HEK293 (cell line): ENCODE data around the gene MAVS.

Experiments
- HOXC10 ChIP-seq: sonication (generic); formaldehyde crosslinking; IDR thresholded peaks from 2 replicates; pipeline ENCODE4 v1.8.1; 2023; ENCODE audit warnings: mild to moderate bottlenecking, missing genetic modification reagents
- IKZF3 ChIP-seq: fragments of 450-650 bp; IDR thresholded peaks from 2 replicates; pipeline ENCODE4 v1.5.0; 2018; ENCODE audit warnings: missing biosample characterization, mild to moderate bottlenecking, missing genetic modification characterization, moderate library complexity
- KLF10 ChIP-seq: fragments of 450-650 bp; IDR thresholded peaks from 2 replicates; pipeline ENCODE4 v1.5.1; 2018; ENCODE audit warnings: missing biosample characterization, mild to moderate bottlenecking, missing genetic modification characterization
- KLF16 ChIP-seq: fragments of 450-650 bp; formaldehyde crosslinking; IDR thresholded peaks from 2 replicates; pipeline ENCODE4 v1.5.1; 2017; ENCODE audit warnings: missing biosample characterization, missing genetic modification characterization
- KLF9 ChIP-seq: fragments of 450-650 bp; formaldehyde crosslinking; IDR thresholded peaks from 2 replicates; pipeline ENCODE4 v1.5.1; 2016; ENCODE audit warnings: missing biosample characterization, missing genetic modification characterization, low read depth
- REPIN1 ChIP-seq: fragments of 450-650 bp; formaldehyde crosslinking; IDR thresholded peaks from 2 replicates; pipeline ENCODE4 v1.5.1; 2017; ENCODE audit warnings: missing biosample characterization, missing genetic modification characterization, low read depth
- SP2 ChIP-seq: fragments of 450-650 bp; formaldehyde crosslinking; IDR thresholded peaks from 2 replicates; pipeline ENCODE4 v1.5.1; 2016; ENCODE audit warnings: missing biosample characterization, missing genetic modification characterization
- SP7 ChIP-seq: fragments of 450-650 bp; formaldehyde crosslinking; IDR thresholded peaks from 2 replicates; pipeline ENCODE4 v1.5.1; 2016; ENCODE audit warnings: missing biosample characterization, missing genetic modification characterization
- YY1 ChIP-seq: fragments of 450-650 bp; formaldehyde crosslinking; IDR thresholded peaks from 2 replicates; pipeline ENCODE4 v1.5.1; 2018; ENCODE audit warnings: missing biosample characterization, missing genetic modification characterization
- ZBTB1 ChIP-seq: fragments of 450-650 bp; formaldehyde crosslinking; IDR thresholded peaks from 2 replicates; pipeline ENCODE4 v1.5.1; 2016; ENCODE audit warnings: missing biosample characterization, missing genetic modification characterization
- ZBTB20 ChIP-seq: fragments of 450-650 bp; formaldehyde crosslinking; IDR thresholded peaks from 2 replicates; pipeline ENCODE4 v1.5.1; 2016; ENCODE audit warnings: missing biosample characterization, missing genetic modification characterization
- ZNF146 ChIP-seq: fragments of 450-650 bp; formaldehyde crosslinking; IDR thresholded peaks from 2 replicates; pipeline ENCODE4 v1.5.1; 2016; ENCODE audit warnings: missing biosample characterization, missing genetic modification characterization
- ZNF248 ChIP-seq: fragments of 450-650 bp; formaldehyde crosslinking; IDR thresholded peaks from 2 replicates; pipeline ENCODE4 v1.5.1; 2017; ENCODE audit warnings: missing biosample characterization, missing genetic modification characterization
- ZNF302 ChIP-seq: fragments of 450-650 bp; formaldehyde crosslinking; IDR thresholded peaks from 2 replicates; pipeline ENCODE4 v1.5.1; 2016; ENCODE audit warnings: missing biosample characterization, missing genetic modification characterization, low read depth
- ZNF350 ChIP-seq: fragments of 450-650 bp; formaldehyde crosslinking; IDR thresholded peaks from 2 replicates; pipeline ENCODE4 v1.5.0; 2017; ENCODE audit warnings: missing biosample characterization, mild to moderate bottlenecking, missing genetic modification characterization
- ZNF354C ChIP-seq: fragments of 450-650 bp; formaldehyde crosslinking; IDR thresholded peaks from 2 replicates; pipeline ENCODE4 v1.5.1; 2016; ENCODE audit warnings: missing biosample characterization, missing genetic modification characterization, low read depth, borderline replicate concordance
- ZNF510 ChIP-seq: fragments of 450-650 bp; formaldehyde crosslinking; IDR thresholded peaks from 2 replicates; pipeline ENCODE4 v1.5.1; 2018; ENCODE audit warnings: mild to moderate bottlenecking, missing genetic modification characterization, missing biosample characterization; ENCODE audit not compliant: insufficient replicate concordance
- ZNF521 ChIP-seq: fragments of 450-650 bp; formaldehyde crosslinking; IDR thresholded peaks from 2 replicates; pipeline ENCODE4 v1.5.1; 2017; ENCODE audit warnings: missing biosample characterization, mild to moderate bottlenecking, missing genetic modification characterization
- ZNF571 ChIP-seq: fragments of 450-650 bp; formaldehyde crosslinking; IDR thresholded peaks from 2 replicates; pipeline ENCODE4 v1.5.0; 2017; ENCODE audit warnings: missing biosample characterization, missing genetic modification characterization
- ZNF600 ChIP-seq: fragments of 450-650 bp; formaldehyde crosslinking; IDR thresholded peaks from 2 replicates; pipeline ENCODE4 v1.5.1; 2016; ENCODE audit warnings: missing biosample characterization, missing genetic modification characterization
- ZNF621 ChIP-seq: fragments of 450-650 bp; formaldehyde crosslinking; IDR thresholded peaks from 2 replicates; pipeline ENCODE4 v1.5.1; 2017; ENCODE audit warnings: missing biosample characterization, missing genetic modification characterization
- ZNF792 ChIP-seq: fragments of 450-650 bp; formaldehyde crosslinking; IDR thresholded peaks from 2 replicates; pipeline ENCODE4 v1.5.1; 2016; ENCODE audit warnings: missing biosample characterization, missing genetic modification characterization
- ZNF837 ChIP-seq: fragments of 450-650 bp; formaldehyde crosslinking; IDR thresholded peaks from 2 replicates; pipeline ENCODE4 v1.5.1; 2016; ENCODE audit warnings: missing biosample characterization, missing genetic modification characterization
- ZNF843 ChIP-seq: fragments of 450-650 bp; formaldehyde crosslinking; IDR thresholded peaks from 2 replicates; pipeline ENCODE4 v1.5.1; 2016; ENCODE audit warnings: missing biosample characterization, missing genetic modification characterization
- ZSCAN30 ChIP-seq: fragments of 450-650 bp; IDR thresholded peaks from 2 replicates; pipeline ENCODE4 v1.5.1; 2018; ENCODE audit warnings: missing biosample characterization, mild to moderate bottlenecking, missing genetic modification characterization, moderate library complexity
- TF ChIP-seq, protein P1 (sequence below): fragments of 450-650 bp; formaldehyde crosslinking; IDR thresholded peaks from 2 replicates; pipeline ENCODE4 v1.5.1; 2016; ENCODE audit warnings: missing biosample characterization, missing genetic modification characterization
- TF ChIP-seq, protein P2 (sequence below): fragments of 450-650 bp; formaldehyde crosslinking; IDR thresholded peaks from 2 replicates; pipeline ENCODE4 v1.5.1; 2016; ENCODE audit warnings: missing biosample characterization, missing genetic modification characterization
- TF ChIP-seq, protein P3 (sequence below): fragments of 450-650 bp; formaldehyde crosslinking; IDR thresholded peaks from 2 replicates; pipeline ENCODE4 v1.5.1; 2016; ENCODE audit warnings: missing biosample characterization, missing genetic modification characterization
- TF ChIP-seq, protein P4 (sequence below): sonication (generic); formaldehyde crosslinking; IDR thresholded peaks from 2 replicates; pipeline ENCODE4 v1.8.1; 2022; ENCODE audit warnings: mild to moderate bottlenecking, moderate library complexity, missing genetic modification reagents
- TF ChIP-seq, protein P5 (sequence below): fragments of 450-650 bp; formaldehyde crosslinking; IDR thresholded peaks from 2 replicates; pipeline ENCODE4 v1.5.1; 2016; ENCODE audit warnings: missing biosample characterization, missing genetic modification characterization
- TF ChIP-seq, protein P6 (sequence below): fragments of 450-650 bp; formaldehyde crosslinking; optimal IDR thresholded peaks from 2 replicates; pipeline ENCODE3; 2016; ENCODE audit warnings: missing biosample characterization, mild to moderate bottlenecking, missing genetic modification characterization
- TF ChIP-seq, protein P7 (sequence below): fragments of 450-650 bp; formaldehyde crosslinking; IDR thresholded peaks from 2 replicates; pipeline ENCODE4 v1.5.1; 2017; ENCODE audit warnings: missing biosample characterization, missing genetic modification characterization

The MAVS gene

DNA sequence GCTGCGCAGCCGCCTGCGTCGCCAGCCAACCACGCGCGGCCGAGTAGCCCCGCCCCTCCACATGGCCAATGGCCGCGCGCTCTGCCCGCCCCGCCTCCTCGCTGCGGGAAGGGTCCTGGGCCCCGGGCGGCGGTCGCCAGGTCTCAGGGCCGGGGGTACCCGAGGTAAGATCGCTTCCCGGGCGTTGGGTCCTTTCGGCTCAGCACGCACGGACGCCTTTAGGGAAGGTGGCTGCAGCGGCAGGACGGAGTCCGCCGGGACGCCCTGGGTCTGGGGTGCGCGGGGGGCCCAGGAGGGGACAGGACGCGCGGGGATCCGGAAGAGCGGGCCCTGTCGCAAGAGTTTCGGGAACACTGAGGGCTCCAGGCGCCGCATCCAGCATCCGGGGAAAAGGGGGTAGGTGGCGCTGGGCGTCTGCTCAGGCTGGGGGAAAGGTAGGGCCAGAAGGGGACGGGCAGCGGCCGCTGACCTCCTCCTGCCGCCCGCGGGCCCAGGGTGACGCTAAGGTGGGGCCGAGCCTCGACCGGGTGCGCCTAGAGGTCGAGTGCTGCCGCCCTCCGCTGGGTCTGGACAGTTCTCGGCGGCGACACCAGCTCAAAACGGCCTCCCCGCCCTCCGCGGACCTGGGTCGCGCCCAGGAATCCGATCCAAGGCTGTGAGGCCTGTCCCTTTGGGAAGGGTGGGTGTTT lies at the start of gene MAVS (continued):
- TF ChIP-seq ZNF354C (tag by site-specific recombination) (no peak), ZNF792 (tag by site-specific recombination) (no peak), REPIN1 (no peak; the same call in 1 of the 2 replicates), ZNF571 (tag by site-specific recombination) (no peak), SP7 (tag by site-specific recombination) (peak; percentile 59; the same call in 1 of the 2 replicates), ZNF837 (tag by site-specific recombination) (no peak), ZNF843 (tag by site-specific recombination) (peak; percentile 29; the same call in 1 of the 2 replicates), SP2 (peak; percentile 83), KLF16 (tag by site-specific recombination) (0 out of 2 replicates have a peak, but pooled peaks have one; percentile 54), ZNF621 (tag by site-specific recombination) (no peak), YY1 (tag by site-specific recombination) (0 out of 2 replicates have a peak, but pooled peaks have one; percentile 8), ZBTB1 (tag by site-specific recombination) (0 out of 2 replicates have a peak, but pooled peaks have one; percentile 55), IKZF3 (tag by site-specific recombination) (no peak), ZSCAN30 (tag by site-specific recombination) (peak; percentile 99), ZNF302 (tag by site-specific recombination) (no peak), ZNF248 (tag by site-specific recombination) (no peak), KLF10 (peak; percentile 99), ZNF510 (tag by site-specific recombination) (no peak), KLF9 (tag by site-specific recombination) (peak; percentile 55), ZNF521 (tag by site-specific recombination) (no peak), ZNF350 (tag by site-specific recombination) (no peak), ZNF600 (tag by site-specific recombination) (peak; percentile 60), ZNF146 (tag by site-specific recombination) (no peak), ZBTB20 (tag by site-specific recombination) (peak; percentile 100), HOXC10 (CRISPR knock-in tag) (no peak)
- TF ChIP-seq, protein P1, sequence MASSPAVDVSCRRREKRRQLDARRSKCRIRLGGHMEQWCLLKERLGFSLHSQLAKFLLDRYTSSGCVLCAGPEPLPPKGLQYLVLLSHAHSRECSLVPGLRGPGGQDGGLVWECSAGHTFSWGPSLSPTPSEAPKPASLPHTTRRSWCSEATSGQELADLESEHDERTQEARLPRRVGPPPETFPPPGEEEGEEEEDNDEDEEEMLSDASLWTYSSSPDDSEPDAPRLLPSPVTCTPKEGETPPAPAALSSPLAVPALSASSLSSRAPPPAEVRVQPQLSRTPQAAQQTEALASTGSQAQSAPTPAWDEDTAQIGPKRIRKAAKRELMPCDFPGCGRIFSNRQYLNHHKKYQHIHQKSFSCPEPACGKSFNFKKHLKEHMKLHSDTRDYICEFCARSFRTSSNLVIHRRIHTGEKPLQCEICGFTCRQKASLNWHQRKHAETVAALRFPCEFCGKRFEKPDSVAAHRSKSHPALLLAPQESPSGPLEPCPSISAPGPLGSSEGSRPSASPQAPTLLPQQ (tag by site-specific recombination), result peak; percentile 90
- TF ChIP-seq, protein P2, sequence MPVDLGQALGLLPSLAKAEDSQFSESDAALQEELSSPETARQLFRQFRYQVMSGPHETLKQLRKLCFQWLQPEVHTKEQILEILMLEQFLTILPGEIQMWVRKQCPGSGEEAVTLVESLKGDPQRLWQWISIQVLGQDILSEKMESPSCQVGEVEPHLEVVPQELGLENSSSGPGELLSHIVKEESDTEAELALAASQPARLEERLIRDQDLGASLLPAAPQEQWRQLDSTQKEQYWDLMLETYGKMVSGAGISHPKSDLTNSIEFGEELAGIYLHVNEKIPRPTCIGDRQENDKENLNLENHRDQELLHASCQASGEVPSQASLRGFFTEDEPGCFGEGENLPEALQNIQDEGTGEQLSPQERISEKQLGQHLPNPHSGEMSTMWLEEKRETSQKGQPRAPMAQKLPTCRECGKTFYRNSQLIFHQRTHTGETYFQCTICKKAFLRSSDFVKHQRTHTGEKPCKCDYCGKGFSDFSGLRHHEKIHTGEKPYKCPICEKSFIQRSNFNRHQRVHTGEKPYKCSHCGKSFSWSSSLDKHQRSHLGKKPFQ (tag by site-specific recombination), result no peak
- TF ChIP-seq, protein P3, sequence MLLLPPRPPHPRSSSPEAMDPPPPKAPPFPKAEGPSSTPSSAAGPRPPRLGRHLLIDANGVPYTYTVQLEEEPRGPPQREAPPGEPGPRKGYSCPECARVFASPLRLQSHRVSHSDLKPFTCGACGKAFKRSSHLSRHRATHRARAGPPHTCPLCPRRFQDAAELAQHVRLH (tag by site-specific recombination), result no peak
- TF ChIP-seq, protein P4, sequence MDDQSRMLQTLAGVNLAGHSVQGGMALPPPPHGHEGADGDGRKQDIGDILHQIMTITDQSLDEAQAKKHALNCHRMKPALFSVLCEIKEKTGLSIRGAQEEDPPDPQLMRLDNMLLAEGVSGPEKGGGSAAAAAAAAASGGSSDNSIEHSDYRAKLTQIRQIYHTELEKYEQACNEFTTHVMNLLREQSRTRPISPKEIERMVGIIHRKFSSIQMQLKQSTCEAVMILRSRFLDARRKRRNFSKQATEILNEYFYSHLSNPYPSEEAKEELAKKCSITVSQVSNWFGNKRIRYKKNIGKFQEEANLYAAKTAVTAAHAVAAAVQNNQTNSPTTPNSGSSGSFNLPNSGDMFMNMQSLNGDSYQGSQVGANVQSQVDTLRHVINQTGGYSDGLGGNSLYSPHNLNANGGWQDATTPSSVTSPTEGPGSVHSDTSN, result peak; percentile 47; the same call in 1 of the 2 replicates
- TF ChIP-seq, protein P5, sequence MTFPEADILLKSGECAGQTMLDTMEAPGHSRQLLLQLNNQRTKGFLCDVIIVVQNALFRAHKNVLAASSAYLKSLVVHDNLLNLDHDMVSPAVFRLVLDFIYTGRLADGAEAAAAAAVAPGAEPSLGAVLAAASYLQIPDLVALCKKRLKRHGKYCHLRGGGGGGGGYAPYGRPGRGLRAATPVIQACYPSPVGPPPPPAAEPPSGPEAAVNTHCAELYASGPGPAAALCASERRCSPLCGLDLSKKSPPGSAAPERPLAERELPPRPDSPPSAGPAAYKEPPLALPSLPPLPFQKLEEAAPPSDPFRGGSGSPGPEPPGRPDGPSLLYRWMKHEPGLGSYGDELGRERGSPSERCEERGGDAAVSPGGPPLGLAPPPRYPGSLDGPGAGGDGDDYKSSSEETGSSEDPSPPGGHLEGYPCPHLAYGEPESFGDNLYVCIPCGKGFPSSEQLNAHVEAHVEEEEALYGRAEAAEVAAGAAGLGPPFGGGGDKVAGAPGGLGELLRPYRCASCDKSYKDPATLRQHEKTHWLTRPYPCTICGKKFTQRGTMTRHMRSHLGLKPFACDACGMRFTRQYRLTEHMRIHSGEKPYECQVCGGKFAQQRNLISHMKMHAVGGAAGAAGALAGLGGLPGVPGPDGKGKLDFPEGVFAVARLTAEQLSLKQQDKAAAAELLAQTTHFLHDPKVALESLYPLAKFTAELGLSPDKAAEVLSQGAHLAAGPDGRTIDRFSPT (tag by site-specific recombination), result no peak; the same call in 1 of the 2 replicates
- TF ChIP-seq, protein P6, sequence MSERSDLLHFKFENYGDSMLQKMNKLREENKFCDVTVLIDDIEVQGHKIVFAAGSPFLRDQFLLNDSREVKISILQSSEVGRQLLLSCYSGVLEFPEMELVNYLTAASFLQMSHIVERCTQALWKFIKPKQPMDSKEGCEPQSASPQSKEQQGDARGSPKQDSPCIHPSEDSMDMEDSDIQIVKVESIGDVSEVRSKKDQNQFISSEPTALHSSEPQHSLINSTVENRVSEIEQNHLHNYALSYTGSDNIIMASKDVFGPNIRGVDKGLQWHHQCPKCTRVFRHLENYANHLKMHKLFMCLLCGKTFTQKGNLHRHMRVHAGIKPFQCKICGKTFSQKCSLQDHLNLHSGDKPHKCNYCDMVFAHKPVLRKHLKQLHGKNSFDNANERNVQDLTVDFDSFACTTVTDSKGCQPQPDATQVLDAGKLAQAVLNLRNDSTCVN (tag by site-specific recombination), result peak; percentile 92
- TF ChIP-seq, protein P7, sequence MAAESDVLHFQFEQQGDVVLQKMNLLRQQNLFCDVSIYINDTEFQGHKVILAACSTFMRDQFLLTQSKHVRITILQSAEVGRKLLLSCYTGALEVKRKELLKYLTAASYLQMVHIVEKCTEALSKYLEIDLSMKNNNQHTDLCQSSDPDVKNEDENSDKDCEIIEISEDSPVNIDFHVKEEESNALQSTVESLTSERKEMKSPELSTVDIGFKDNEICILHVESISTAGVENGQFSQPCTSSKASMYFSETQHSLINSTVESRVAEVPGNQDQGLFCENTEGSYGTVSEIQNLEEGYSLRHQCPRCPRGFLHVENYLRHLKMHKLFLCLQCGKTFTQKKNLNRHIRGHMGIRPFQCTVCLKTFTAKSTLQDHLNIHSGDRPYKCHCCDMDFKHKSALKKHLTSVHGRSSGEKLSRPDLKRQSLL (tag by site-specific recombination), result peak; percentile 22; the same call in 1 of the 2 replicates
